Subcutaneous preadipocyte (primary cell): ENCODE results near the gene THOC7. TPM values are rescaled to one million over a fixed set of nuclear protein-coding genes. Genes with fewer than 3 reads are reported as not detected.

ENCODE experiments used
- small RNA-seq: library from RNA; depleted of rRNA; stranded (forward); fragments of <200 nt; gene quantifications from one replicate; pipeline ENCODE3, GENCODE V24; 2012
- total RNA-seq: library from RNA; depleted of rRNA; stranded (reverse); fragments of >200 nt; gene quantifications from 2 replicates; pipeline ENCODE4 v1.2.3, GENCODE V29; 2012

The THOC7 gene
- 41.4 and 42.3 TPM in 2 replicates for total RNA-seq

GRCh38 chr3:63863150-63864007 is at the start of gene THOC7, which contains the start of gene ATXN7:
Gene THOC7 (minus strand): TSS chr3:63863805. CDS start chr3:63863790, 15 bp downstream.
Gene ATXN7 (plus strand): TSS chr3:63863867. CDS start chr3:63912599, 48,732 bp downstream.

GRCh38 chr3:63911873-63912767 is 48.5 kb upstream of the THOC7 start, which contains the start of gene SCAANT1:
Gene SCAANT1 (minus strand): TSS chr3:63912383.

GRCh38 chr3:63819151-63819398 is 44.5 kb downstream of the THOC7 start, which contains the start of gene C3orf49:
Gene C3orf49 (plus strand): TSS chr3:63819299. CDS start chr3:63819472, 173 bp downstream.

Small RNA genes lying within 50 kb of the gene (small RNA-seq; reads per million reads assigned to genes)
- not detected for gene SCAANT1

Other genes with a start within 250 kb of the THOC7 start
- not detected in 2 replicates for gene SNTN, start 211.1 kb downstream of the THOC7 start, total RNA-seq
- gene C3orf49, start 44.5 kb downstream of the THOC7 start, total RNA-seq, result not detected in 2 replicates
- 12.9 and 19.5 TPM in 2 replicates for gene ATXN7, start 62 bp upstream of the THOC7 start, total RNA-seq
- not detected in 2 replicates for gene SCAANT1, start 48.6 kb upstream of the THOC7 start, total RNA-seq
- gene PSMD6, start 159.7 kb upstream of the THOC7 start, total RNA-seq, result 75.7 and 85.0 TPM in 2 replicates